HG03103 (cell line): ENCODE data around the gene PCLAF.
"Not testable (repeated sequence)": the region's sequence is repeated elsewhere in the genome, so short reads cannot be mapped to it uniquely, and the experiment has no call there.

ENCODE experiments used
- ATAC-seq: cut with Tn5 transposase; IDR thresholded peaks from one replicate; pipeline ENCODE4 v1.9.1; 2021; ENCODE audit warnings: low read depth; ENCODE audit not compliant: unreplicated experiment

Gene PCLAF

GRCh38 chr15:64381000-64381751 lies at the start of gene PCLAF:
TSS of gene PCLAF (minus strand) at chr15:64381441. CDS start at chr15:64381371, 70 bp downstream.
- ATAC-seq, result peak; percentile 97

- ATAC-seq, result no peak
Observed at GRCh38 chr15:64430000-64430735, 48.9 kb upstream of the PCLAF start.

- no peak for ATAC-seq
Observed at GRCh38 chr15:64429448-64429847, 48.2 kb upstream of the PCLAF start.

GRCh38 chr15:64426845-64427465 lies 45.7 kb upstream of the PCLAF start:
- no peak for ATAC-seq

- ATAC-seq, result no peak
Observed at GRCh38 chr15:64425221-64425620, 44.0 kb upstream of the PCLAF start.

GRCh38 chr15:64423970-64424369 lies 42.7 kb upstream of the PCLAF start:
- no peak for ATAC-seq

GRCh38 chr15:64422697-64423096 lies 41.5 kb upstream of the PCLAF start:
- ATAC-seq, result no peak

- ATAC-seq, result no peak
Observed at GRCh38 chr15:64412216-64412615, 31.0 kb upstream of the PCLAF start.

- no peak for ATAC-seq
Observed at GRCh38 chr15:64400583-64400982, 19.3 kb upstream of the PCLAF start.

- ATAC-seq, result no peak
Observed at GRCh38 chr15:64398575-64398974, 17.3 kb upstream of the PCLAF start.

GRCh38 chr15:64396789-64397188 lies 15.5 kb upstream of the PCLAF start:
- ATAC-seq, result no peak

GRCh38 chr15:64392471-64392870 lies 11.2 kb upstream of the PCLAF start:
- not testable (repeated sequence) for ATAC-seq

GRCh38 chr15:64389036-64389435 lies 7.8 kb upstream of the PCLAF start:
- no peak for ATAC-seq

GRCh38 chr15:64387562-64388168 lies 6.4 kb upstream of the PCLAF start, which contains the start of gene TRIP4:
TSS of gene TRIP4 (plus strand) at chr15:64387836. CDS start at chr15:64387864, 28 bp downstream.
- ATAC-seq, result peak; percentile 98

- no peak for ATAC-seq
Observed at GRCh38 chr15:64386291-64386690, 5.0 kb upstream of the PCLAF start.

GRCh38 chr15:64383760-64384159 lies 2.5 kb upstream of the PCLAF start:
- no peak for ATAC-seq

GRCh38 chr15:64380130-64380870 lies 941 bp downstream of the PCLAF start:
- not testable (repeated sequence) for ATAC-seq

- no peak for ATAC-seq
Observed at GRCh38 chr15:64379216-64379960, 1.9 kb downstream of the PCLAF start.

GRCh38 chr15:64373360-64373759 lies 7.9 kb downstream of the PCLAF start:
- ATAC-seq, result no peak

GRCh38 chr15:64371383-64371782 lies 9.9 kb downstream of the PCLAF start:
- ATAC-seq, result not testable (repeated sequence)
